ENCODE data around the gene NOM1.

- TF ChIP-seq CTCF (IDR thresholded peaks at IDR 0.05) (no peak), POLR2A (IDR thresholded peaks at IDR 0.05; ENCODE audit: low read depth) (no peak), POLR2AphosphoS5 (IDR thresholded peaks at IDR 0.05) (no peak), EP300 (IDR thresholded peaks at IDR 0.05) (no peak)
Observed at GRCh38 chr7:156942708-156943090, 6.8 kb upstream of the NOM1 start.

Measured in esophagus muscularis mucosa (tissue), 4 donors.